Fibroblast of villous mesenchyme (primary cell): Measurements from ENCODE around the gene NOP16. TPM values are rescaled to one million over a fixed set of nuclear protein-coding genes. Genes with fewer than 3 reads are reported as not detected.
A peak's percentile ranks its signal among the peaks of the same experiment; 100 is the strongest.

ENCODE experiments used
- DNase-seq: peaks from one replicate; pipeline ENCODE4 v3.0.0-alpha.2; 2010; ENCODE audit warnings: low read depth
- H3K4me3 ChIP-seq: 2 replicates; pipeline ENCODE4 v1.5.1; 2011; ENCODE audit warnings: low read depth, mild to moderate bottlenecking, low read length
- CTCF ChIP-seq: IDR thresholded peaks from 2 replicates; pipeline ENCODE4 v1.5.1; 2012; ENCODE audit warnings: low read depth, mild to moderate bottlenecking, low read length; ENCODE audit not compliant: insufficient read depth
- total RNA-seq: library from RNA; depleted of rRNA; stranded (reverse); fragments of >200 nt; gene quantifications from 2 replicates; pipeline ENCODE4 v1.2.3, GENCODE V29; 2012

The NOP16 gene
- total RNA-seq, 1 donor = 13.8 TPM

- no peak overlapping the region for H3K4me3 ChIP-seq
- TF ChIP-seq CTCF = no peak
- DNase-seq = no peak
Observed at GRCh38 chr5:176394096-176394495, 5.7 kb upstream of the NOP16 start.

GRCh38 chr5:176392526-176392925 lies 4.1 kb upstream of the NOP16 start:
- no peak overlapping the region for H3K4me3 ChIP-seq
- TF ChIP-seq CTCF = no peak
- no peak for DNase-seq

- no peak overlapping the region for H3K4me3 ChIP-seq
- TF ChIP-seq CTCF = no peak
- DNase-seq = no peak
Observed at GRCh38 chr5:176391999-176392398, 3.6 kb upstream of the NOP16 start.

- DNase-seq = no peak
- no peak overlapping the region for H3K4me3 ChIP-seq
- TF ChIP-seq CTCF = no peak
Observed at GRCh38 chr5:176391479-176391878, 3.1 kb upstream of the NOP16 start.

- no peak for DNase-seq
- no peak for TF ChIP-seq CTCF
- H3K4me3 ChIP-seq = peak overlapping the region; percentile 83
Observed at GRCh38 chr5:176389135-176390123, 1.0 kb upstream of the NOP16 start.

GRCh38 chr5:176388003-176388443 lies 375 bp downstream of the NOP16 start:
- peak overlapping the region; percentile 83 for H3K4me3 ChIP-seq
- TF ChIP-seq CTCF = no peak
- DNase-seq = peak; percentile 15
